Cardiac fibroblast (primary cell): ENCODE results near the gene EIF2S1.

Source experiments
- DNase-seq, 2 donors: peaks; one replicate each; pipeline versions ENCODE4 v3.0.0 to v3.0.0-alpha.2; 2010; ENCODE audit warnings: low read depth in 2 of 2
- H3K4me3 ChIP-seq, 2 donors: replicated peaks in 1 of 2; 1 replicate in 1 of 2; 2 replicates in 1 of 2; pipeline ENCODE4 v1.5.1; 2011; ENCODE audit warnings: low read depth in 2 of 2, low read length in 2 of 2, mild to moderate bottlenecking in 2 of 2, moderate library complexity in 1 of 2
- TF ChIP-seq, protein P1 (sequence below): IDR thresholded peaks from one replicate; pipeline ENCODE4 v1.5.1; 2011; ENCODE audit warnings: low read depth, mild to moderate bottlenecking, low read length, inconsistent platforms

The EIF2S1 gene

DNA sequence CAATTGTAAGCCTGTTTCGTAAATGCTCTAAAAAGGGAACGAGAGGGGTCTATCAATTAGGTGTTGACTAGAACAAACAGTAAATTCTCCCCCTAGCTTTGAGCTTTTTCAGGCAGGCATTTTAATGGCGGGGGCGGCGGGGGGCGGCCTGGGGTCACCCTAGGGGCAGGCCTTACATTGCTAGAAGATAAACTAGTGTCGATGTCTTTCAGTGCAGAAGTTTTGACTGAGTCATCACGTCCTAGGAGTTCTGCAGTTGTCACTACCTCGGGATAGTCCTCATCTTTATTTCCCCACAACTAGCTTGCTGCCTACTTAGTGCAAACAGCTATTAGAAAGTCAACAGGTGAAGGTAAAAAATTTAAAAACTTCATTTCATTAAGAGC lies 2.2 kb upstream of the EIF2S1 start:
- H3K4me3 ChIP-seq, result peak overlapping the region in 1 of 2 donors; percentile 91
- TF ChIP-seq, protein P1, sequence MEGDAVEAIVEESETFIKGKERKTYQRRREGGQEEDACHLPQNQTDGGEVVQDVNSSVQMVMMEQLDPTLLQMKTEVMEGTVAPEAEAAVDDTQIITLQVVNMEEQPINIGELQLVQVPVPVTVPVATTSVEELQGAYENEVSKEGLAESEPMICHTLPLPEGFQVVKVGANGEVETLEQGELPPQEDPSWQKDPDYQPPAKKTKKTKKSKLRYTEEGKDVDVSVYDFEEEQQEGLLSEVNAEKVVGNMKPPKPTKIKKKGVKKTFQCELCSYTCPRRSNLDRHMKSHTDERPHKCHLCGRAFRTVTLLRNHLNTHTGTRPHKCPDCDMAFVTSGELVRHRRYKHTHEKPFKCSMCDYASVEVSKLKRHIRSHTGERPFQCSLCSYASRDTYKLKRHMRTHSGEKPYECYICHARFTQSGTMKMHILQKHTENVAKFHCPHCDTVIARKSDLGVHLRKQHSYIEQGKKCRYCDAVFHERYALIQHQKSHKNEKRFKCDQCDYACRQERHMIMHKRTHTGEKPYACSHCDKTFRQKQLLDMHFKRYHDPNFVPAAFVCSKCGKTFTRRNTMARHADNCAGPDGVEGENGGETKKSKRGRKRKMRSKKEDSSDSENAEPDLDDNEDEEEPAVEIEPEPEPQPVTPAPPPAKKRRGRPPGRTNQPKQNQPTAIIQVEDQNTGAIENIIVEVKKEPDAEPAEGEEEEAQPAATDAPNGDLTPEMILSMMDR, result no peak
- peak in 1 of 2 donors; percentile 35 for DNase-seq

DNA sequence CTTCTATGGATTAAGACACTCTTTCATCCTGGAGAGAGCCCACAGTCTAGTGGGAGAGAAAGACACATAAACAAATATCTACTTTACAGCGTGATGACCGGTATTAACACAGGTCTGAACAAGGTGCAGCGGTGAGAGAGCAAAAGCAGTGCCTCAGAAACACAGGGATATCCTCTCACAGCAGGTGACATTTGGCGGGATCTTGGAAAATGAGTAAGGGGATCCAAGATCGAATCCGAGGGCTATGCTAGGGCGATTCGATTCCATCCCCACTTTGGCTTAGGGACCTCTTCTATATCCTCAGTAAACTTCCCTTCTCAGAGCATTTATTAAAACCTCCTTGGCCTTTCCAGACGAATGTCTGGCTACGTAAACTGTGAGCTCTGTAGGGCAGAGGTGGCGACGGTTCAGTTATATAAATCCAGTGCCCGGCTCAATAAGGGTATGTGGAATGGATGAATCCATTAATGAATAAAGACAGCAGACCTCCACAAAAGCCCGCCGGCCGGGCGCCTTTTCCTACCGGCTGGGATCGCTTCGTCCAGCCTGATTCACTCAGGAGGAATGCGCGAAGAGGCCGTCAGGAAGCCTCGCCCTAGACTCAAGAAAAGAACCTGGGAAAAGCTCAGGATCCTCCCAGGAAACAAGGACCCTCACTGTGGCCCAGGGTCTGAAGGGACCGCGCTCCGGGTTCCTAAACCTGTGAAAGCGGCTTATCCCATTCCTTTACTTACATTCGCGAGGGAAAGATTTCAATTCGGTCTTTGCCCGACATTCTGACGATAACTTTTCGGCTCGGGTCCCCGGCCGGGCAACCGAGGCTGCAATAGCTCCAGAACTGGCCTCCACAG lies 979 bp upstream of the EIF2S1 start:
- H3K4me3 ChIP-seq, result peak overlapping the region; percentile 91 to 93
- DNase-seq, result peak; percentile 57 to 71
- TF ChIP-seq, protein P1, result no peak

DNA sequence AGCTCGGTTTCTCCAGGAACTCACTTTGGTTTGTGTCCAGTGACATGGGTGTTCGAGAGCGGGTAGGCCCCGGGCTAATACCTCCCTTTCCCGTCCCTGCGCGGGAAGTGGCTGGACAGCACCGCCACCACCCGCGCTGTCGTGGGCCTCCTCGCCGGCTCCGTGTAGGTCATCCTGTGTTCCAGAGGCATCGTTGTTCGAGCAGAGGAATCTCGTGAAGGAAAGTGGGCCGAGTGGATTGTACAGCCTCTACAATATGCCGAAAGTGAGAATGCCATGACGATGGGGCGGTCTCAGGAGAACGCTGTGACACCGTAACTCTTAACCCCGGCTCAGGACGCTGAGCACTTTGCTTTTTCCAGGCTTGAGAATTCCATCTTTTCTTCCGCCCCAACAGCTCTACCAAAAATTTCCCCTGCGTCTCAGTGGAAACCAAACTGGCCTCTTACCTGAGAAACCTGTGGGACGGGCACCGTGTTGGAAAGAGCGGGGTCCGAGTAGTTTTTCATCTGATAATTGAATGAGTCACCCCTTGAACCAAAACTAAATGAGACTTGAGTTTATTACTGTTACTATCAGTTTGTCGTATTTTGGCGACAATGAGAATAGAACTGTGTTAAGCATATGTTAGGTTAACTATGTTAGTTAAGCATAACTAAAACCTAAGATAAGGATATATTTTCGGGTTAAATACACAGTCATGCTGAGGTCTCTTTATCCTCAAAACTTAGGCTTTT lies 510 bp downstream of the EIF2S1 start:
- H3K4me3 ChIP-seq, result peak overlapping the region; percentile 91 to 93
- DNase-seq, result no peak
- TF ChIP-seq, protein P1, result no peak

DNA sequence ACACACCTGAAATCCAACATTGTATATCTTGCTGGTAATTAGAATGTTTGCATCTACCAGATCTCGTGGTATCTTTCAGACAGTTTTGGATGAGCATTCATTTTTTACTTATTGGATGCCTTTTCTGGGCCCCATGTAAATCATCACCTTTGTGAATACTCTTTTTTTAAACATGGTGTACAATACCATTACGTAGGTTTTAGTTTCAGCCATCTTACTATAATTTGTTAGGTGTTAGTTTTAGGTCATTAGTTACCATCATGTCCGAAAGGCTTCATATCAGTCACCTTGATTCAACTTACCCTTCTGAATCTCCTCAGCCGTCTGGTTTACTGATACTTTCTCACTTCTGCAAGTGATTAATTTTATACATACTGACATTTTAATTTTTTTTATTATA lies 5.3 kb downstream of the EIF2S1 start:
- TF ChIP-seq, protein P1, result no peak
- no peak for DNase-seq

DNA sequence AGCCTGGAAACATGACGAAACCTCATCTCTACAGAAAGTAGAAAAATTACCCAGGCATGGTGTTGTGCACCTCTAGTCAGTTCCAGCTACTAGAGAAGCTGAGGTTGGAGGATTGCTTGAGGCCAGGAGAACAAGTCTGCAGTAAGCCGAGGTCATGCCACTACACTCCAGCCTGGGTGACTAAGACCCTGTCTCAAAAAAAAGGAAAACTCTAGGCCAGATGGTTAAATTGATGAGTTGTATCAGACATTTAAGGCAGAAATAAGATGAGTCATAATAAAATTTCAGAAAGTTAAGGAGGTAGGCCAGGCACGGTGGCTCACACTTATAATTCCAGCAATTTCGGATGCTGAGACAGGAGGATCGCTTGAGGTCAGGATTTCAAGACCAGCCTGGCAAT lies 10.7 kb downstream of the EIF2S1 start:
- no peak overlapping the region for H3K4me3 ChIP-seq
- TF ChIP-seq, protein P1, result no peak
- DNase-seq, result peak in 1 of 2 donors; percentile 33

More for the DNA sequence above, 5.3 kb downstream of the EIF2S1 start:
- H3K4me3 ChIP-seq, result no peak overlapping the region

DNA sequence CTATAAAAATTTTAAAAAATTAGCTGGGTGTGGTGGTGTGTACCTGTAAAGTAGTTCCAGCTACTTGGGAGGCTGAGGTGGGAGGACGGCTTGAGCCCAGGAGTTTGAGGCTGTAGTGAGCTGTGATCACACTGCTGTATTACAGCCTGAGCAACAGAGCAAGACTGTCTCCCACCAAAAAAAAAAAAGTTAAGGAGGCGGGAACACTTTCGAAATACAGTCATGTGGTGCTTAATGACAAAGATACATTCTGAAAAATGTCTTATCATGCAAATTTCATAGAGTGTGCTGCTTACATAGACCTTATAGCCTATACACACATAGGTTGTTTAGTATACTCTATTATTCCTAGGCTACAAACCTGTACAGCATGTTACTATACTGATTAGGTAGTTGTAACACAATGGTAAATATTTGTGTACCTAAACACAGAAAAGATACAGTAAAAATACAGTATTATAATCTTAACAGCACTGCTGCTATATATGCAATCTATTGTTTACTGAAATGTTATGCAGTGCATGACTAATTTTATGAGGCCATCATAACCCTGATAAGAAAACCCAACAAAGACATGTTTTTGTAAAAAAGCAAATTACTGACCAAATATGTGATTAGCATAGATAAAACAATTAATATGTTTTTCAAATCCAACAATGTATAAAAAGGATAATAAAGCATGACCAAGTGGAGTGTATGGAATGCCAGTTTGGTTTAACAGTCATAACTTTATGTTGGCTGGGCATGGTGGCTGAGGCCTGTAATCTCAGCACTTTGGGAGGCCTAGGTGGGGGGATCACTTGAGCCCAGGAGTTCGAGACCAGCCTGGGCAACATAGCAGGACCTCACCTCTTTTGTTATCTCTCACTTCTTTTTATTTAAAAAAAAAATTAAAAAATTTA lies 11.4 kb downstream of the EIF2S1 start:
- no peak overlapping the region for H3K4me3 ChIP-seq
- DNase-seq, result peak; percentile 30 to 39
- TF ChIP-seq, protein P1, result no peak
